GM18505 (cell line): ENCODE measurements around the gene ART4.

ENCODE experiments used
- ATAC-seq: cut with Tn5 transposase; IDR thresholded peaks from one replicate; pipeline ENCODE4 v1.9.1; 2021; ENCODE audit not compliant: unreplicated experiment
- POLR2A ChIP-seq: IDR thresholded peaks from 4 replicates; pipeline ENCODE4 v1.6.1; 2011; ENCODE audit warnings: borderline replicate concordance; ENCODE audit not compliant: insufficient read depth, insufficient read length; ENCODE audit errors: extremely low read depth

Gene ART4

DNA sequence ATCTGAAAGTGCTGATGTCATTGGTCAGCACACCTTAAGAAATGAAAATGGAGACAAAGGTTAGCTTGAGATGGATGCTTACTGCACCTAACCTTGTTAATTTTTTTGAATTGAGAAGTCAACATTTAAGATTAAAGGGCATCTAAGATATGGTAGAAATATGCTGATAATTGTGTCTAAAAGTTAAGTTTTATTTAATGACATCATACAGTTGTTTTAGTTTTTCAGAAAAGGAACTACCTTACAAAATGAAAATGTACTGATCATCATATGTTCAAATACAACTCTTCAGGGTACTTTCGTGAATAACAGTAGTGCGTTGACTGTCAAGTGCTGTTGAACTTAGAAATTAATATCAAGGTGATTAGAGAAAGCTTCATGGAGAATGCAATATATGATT lies 31.8 kb downstream of the ART4 start:
- TF ChIP-seq POLR2A, result no peak

DNA sequence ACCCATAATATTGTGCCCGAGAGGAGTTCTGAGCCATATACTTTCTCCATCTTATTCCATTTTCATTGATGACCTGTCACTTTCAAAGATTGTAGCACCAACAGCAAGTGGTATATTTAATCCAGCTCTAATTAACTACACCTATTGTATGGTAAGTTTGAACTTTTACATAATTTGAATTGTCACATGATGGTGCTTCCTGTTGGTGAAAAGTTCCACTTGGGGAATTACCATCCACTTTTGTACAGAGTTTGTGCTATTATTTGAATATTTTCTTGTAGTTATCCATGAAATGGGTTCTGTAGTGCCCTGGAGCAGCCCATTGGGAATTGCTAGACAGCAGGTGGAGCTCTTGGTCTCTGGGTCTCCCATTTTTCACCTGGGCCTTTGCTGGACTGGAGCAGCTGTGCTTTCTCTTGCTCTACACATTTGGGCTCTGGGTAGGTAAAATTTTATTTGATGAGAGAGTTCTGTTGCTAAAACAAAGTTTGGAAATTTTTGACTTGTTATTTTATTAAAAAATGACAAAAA lies 32.3 kb downstream of the ART4 start:
- ATAC-seq, result no peak
- TF ChIP-seq POLR2A, result no peak

More for the DNA sequence above, 31.8 kb downstream of the ART4 start:
- no peak for ATAC-seq

DNA sequence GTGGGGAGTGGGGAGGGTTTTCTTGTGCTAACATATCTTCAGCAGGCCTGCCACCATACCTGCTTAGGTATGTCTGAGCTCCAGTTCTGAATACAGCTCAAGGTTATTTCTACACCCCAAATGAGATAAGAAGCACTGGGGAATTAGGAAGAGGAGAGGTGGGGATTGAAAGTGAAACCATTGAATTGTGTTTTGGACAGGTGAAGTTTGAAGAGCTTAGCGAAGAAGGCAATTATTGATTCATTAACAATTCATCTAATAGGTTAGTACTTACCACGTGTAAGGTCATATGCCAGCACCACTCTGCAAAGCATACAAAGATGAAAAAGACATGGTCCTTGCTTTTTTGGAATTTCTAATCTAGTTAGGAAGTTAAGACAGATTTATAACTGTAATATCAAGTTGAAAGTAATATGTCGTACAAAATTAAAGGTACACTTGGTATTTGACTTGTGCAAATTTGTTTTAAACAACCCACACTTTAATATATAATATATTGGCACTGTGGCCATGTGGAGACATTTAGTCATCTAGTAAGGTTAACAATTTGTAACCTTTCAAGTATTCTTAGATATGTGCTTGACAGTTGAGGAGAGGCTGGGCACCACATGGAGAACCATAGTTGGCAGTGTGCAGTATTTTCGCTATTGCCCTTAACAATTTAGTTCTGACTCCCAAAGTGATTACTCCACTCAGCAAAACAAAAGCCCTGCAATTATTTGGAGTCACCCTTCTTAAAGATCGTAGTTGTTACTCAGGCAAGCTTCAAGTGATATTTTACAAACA lies 33.0 kb downstream of the ART4 start:
- TF ChIP-seq POLR2A, result no peak
- ATAC-seq, result no peak

DNA sequence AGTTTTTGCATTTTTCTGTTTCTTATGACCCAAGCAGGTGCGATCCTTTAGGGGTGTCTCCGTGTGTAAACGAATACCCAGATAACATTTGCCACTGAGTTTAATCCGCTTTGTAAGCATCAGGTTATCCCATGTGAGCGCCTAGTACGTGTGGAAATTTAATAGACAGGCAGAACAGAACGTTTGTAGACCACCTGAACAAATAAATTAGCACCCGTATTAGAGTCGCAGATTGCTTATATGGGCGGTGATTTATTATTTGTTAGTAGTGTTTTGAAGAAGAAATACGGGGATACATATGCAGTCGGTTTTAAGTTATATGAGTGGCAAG lies 39.5 kb downstream of the ART4 start:
- TF ChIP-seq POLR2A, result no peak
- peak; percentile 12 for ATAC-seq

DNA sequence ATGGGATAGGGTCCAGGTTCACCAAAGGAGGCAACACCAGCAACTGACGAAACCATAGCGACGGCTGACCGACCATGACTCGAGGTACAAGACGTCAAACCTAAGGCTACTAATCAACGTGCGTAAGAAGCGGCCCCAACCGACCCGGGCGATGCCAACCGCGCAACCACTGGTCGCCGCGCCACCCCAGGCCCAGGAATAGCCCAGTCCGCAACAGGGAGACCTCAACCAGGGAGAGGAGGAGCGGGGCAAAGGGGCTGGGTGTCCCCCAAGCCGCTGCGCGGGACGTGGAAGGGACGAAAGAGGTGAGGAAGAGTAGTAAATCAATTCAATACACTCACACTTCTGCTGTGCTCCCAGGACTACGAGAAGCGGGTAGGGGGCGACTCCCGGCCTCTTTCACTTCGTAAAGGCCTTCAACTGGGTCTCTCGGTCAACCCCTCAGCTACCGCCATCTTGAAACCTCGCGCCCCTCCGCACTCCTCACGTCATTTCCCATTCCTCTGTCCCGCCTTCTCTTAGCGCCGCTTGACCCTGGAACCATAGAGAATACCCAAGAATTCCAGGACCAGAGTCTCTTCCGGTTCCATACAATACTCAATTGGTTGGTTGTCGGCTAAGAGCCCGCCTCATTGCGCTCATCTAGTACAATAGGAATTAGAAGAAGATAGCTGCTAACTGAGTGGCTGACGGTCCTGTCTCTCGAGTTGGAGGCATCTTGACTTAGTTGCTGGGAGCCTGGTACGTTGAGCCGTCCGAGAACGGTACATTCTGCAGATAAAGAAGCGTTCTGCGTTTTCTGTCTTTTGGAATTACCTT lies 40.1 kb downstream of the ART4 start, which contains the start of the genes C12orf60 and WBP11:
Gene C12orf60 (plus strand): TSS at position 660 of the 819 bp plus-strand sequence. CDS start 19,266 bp downstream, outside the sequence.
Gene WBP11 (minus strand): TSS at position 468 of the 819 bp plus-strand sequence. CDS start 2,095 bp downstream, outside the sequence.
- TF ChIP-seq POLR2A, result peak; percentile 84

DNA sequence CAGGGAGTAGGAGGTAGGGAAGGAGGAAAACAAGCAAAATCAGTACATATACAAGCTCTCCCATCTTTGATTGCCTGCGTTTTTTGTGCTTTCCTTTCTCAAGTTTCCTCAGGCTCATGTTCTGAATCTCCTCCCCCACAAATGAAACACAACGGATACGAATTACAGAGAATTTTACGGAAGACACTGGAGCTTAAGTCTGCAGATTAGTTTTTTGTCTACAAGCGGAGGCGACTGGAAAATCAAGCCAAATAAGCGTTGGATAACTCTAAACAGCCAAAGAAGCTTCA lies 40.7 kb downstream of the ART4 start:
- ATAC-seq, result no peak

More for the DNA sequence above, 40.1 kb downstream of the ART4 start, which contains the start of the genes C12orf60 and WBP11:
- ATAC-seq, result peak; percentile 99

DNA sequence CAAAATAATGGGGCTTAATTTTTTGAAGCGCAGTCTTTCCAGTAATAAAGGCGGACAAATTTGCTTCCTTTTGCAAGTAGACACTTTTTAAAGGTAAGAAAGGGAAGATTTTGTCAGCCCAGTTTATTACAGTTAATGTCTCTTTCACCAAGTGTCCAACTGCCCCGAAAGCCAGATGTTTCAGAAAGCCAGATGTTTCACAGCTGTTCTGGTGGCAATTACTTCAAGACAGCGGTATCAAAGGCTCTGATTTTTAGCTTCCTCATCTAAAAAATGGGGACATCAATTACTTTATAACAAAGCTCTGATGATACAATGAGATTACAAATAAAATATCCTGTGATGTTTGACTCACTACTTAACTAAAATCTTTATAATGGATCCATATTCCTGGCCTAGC lies 41.1 kb downstream of the ART4 start:
- no peak for ATAC-seq
- no peak for TF ChIP-seq POLR2A

More for the DNA sequence above, 40.7 kb downstream of the ART4 start:
- TF ChIP-seq POLR2A, result no peak

DNA sequence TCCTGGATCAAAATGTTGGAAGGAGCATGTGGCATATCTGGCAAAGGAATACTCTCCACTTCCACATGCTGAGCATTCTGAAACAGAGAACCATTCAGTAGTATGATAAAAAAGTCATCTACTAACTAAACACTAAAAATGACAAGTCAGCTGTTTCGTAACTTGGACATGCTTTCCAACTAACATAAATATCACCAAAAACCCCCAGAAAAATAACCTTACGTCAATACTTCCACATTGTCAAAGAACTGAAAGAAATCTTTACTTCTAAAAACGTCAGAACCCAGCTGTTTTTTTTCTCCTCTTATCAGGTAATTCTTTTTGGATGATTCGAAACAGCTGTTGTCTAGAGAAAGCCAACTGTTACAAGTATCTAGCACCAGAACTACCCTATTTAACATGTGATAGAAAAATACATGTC lies 48.3 kb downstream of the ART4 start:
- ATAC-seq, result no peak
- no peak for TF ChIP-seq POLR2A

DNA sequence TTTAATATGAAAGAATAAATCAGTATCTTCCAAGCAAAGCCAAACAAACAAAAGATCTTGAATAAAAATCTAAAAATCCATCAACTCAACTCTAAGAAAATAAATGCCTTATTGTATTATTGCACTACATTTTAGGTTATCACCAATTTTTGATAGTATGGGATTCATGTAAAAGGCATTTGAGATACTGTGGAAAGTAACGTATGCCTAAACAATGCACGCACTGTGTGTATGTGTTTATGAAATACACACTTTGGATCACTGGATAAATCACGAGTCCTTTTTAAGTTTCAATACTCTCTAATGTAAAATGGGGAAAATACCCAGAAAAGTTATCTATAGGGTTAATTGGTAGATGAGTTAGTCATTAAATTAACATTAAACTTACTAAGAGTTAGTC lies 57.8 kb downstream of the ART4 start:
- TF ChIP-seq POLR2A, result no peak
- ATAC-seq, result no peak

DNA sequence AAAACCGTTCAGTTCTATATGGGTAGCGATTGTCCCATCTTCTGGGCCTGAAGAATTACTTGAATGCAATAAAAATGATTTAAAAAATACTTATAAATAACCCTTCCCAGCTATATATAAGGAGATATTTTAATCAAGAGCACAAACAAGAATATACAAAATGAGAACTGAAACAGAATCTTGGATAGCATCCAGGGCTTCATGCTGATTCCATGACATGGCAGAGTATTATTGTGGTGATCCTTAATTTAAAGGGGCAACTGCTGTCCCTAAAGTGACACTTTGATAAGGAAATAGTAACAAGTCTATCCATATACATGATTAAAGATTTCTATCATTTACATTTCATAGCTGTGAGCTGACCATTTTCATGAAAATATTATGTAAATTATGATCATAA lies 58.9 kb downstream of the ART4 start:
- ATAC-seq, result no peak
- no peak for TF ChIP-seq POLR2A

DNA sequence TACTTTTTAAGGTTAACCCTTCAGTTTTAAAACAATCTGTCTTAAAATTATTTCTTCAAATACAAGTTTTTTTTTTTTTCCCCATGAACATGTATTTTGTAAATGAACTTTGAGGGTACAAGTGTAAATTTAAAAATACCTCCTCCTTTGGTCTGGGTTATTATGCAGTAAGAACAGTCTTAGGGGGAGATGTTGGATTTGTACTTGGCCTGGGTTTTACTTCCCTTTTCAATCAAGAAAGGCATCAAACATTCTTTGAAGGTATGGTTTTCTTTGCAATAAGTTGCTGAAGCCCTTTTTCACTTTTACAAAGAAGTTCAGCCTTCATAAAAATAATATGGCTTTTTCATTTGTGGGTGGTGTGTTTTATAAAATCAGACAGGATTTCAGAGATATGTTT lies 60.6 kb downstream of the ART4 start:
- no peak for ATAC-seq
- no peak for TF ChIP-seq POLR2A

DNA sequence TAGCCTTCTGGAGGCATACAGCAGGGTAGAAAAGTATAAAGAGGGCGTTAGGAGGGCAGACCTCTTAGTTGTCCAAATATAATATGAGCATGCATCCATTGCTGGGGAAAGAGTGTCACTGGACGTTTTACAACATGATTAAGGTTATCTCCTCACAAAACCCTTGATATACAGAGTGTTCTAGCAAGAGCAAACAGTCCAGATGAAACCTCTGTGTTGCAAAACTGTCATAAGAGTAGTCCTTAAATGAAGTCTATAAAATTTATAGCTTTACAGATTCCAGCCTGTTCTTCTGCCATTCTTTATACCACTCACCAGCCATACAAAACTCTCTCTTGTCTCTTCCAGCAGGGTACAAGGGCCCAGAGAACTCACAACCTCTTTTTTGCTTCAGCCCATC lies 61.8 kb downstream of the ART4 start:
- TF ChIP-seq POLR2A, result no peak
- no peak for ATAC-seq

DNA sequence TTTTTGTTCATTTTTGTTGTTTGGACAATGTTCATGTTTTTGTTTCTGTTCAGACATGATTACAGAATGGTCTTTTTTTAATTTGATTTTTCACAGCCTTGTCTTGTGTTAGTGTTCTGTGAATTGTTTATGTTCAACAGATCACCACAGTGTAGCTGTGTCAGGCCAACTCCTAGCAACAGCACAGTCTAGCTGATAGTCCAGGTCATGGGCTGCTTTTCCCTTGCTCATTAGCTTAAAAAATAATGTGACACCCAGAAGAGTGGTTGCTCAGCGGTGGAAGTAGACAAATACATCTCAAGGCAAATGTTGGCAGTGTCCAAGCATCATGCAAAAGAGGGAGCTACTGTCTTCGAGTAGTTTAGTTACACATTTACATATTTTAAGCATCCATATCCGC lies 62.5 kb downstream of the ART4 start:
- ATAC-seq, result no peak
- TF ChIP-seq POLR2A, result no peak
